BJ (cell line): Measurements from ENCODE around the gene JAG1. TPM values are rescaled to one million over a fixed set of nuclear protein-coding genes. Genes with fewer than 3 reads are reported as not detected.
A peak's percentile ranks its signal among the peaks of the same experiment; 100 is the strongest.

Experiments
- CTCF ChIA-PET: fragments of 350-600 bp; formaldehyde crosslinking; extraction: SDS; loops from one replicate; lab custom pipeline; 2021; ENCODE audit warnings: antibody characterized with exemption, inconsistent platforms; lab: Yijun Ruan, JAX
- POLR2A ChIA-PET: fragments of 300-600 bp; sonication (Branson Sonifier 250); formaldehyde crosslinking; extraction: SDS; loops from one replicate; lab custom pipeline; 2021; ENCODE audit warnings: antibody characterized with exemption; lab: Charles Lee
- DNase-seq: peaks from one replicate; pipeline ENCODE4 v3.0.0-alpha.2; 2011; ENCODE audit warnings: low read depth
- H3K27me3 ChIP-seq: 2 replicates; pipeline ENCODE4 v1.6.0; 2011; ENCODE audit warnings: low read length; ENCODE audit not compliant: control insufficient read depth, insufficient read depth
- H3K36me3 ChIP-seq: 2 replicates; pipeline ENCODE4 v1.5.1; 2011; ENCODE audit warnings: low read length; ENCODE audit not compliant: control insufficient read depth, insufficient read depth
- H3K4me3 ChIP-seq: 2 replicates; pipeline ENCODE4 v1.5.1; 2011; ENCODE audit warnings: low read depth, mild to moderate bottlenecking, control low read depth, low read length
- polyA plus RNA-seq: library from polyadenylated mRNA; depleted of rRNA; stranded (reverse); fragments of >200 nt; gene quantifications from 2 replicates; pipeline ENCODE4 v1.2.3, GENCODE V29; 2011
- TF ChIP-seq, protein P1 (sequence below): IDR thresholded peaks from 2 replicates; pipeline ENCODE4 v1.5.1; 2011; ENCODE audit warnings: low read depth, mild to moderate bottlenecking, control low read depth, inconsistent platforms, low read length, moderate library complexity; ENCODE audit not compliant: insufficient read depth

JAG1 gene
- polyA plus RNA-seq, 1 experiment = 19.9 TPM

DNA sequence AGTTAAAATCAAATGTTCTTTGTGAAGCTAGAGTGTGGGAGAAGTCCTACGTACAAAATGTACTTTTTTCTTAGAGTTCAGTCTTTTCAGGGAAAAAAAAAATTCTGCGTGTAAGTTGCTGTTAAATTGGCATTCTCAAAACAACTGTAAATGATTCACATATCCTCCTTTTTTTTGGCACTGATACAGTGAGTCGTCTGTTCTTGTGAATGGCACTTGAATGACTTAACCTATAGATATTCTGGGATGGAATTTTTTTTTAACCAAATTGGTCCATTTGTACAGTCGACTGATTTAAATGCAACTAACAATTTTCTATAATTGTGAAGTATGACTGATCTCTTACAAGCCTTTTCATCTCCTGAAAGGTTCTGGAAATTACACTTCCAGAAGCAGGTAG is 5.5 kb upstream of the JAG1 start:
- DNase-seq = no peak
- TF ChIP-seq, protein P1, sequence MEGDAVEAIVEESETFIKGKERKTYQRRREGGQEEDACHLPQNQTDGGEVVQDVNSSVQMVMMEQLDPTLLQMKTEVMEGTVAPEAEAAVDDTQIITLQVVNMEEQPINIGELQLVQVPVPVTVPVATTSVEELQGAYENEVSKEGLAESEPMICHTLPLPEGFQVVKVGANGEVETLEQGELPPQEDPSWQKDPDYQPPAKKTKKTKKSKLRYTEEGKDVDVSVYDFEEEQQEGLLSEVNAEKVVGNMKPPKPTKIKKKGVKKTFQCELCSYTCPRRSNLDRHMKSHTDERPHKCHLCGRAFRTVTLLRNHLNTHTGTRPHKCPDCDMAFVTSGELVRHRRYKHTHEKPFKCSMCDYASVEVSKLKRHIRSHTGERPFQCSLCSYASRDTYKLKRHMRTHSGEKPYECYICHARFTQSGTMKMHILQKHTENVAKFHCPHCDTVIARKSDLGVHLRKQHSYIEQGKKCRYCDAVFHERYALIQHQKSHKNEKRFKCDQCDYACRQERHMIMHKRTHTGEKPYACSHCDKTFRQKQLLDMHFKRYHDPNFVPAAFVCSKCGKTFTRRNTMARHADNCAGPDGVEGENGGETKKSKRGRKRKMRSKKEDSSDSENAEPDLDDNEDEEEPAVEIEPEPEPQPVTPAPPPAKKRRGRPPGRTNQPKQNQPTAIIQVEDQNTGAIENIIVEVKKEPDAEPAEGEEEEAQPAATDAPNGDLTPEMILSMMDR = no peak
- 0 out of 2 replicates have a peak, but pooled peaks cover 2% of the 10 kb centered on the region for H3K27me3 ChIP-seq
- H3K36me3 ChIP-seq = no peaks in the 10 kb centered on the region
- ChIA-PET CTCF (interaction anchor here (0.8 to 1.2 kb wide), 2 partner anchors 15 to 19 kb away, joined by 3 read pairs; no protein-coding TSS in a partner anchor), POLR2A (interaction anchor here (0.5 kb wide), 1 partner anchor 553 kb away, joined by 4 read pairs; no protein-coding TSS in a partner anchor)
- no peak overlapping the region for H3K4me3 ChIP-seq

DNA sequence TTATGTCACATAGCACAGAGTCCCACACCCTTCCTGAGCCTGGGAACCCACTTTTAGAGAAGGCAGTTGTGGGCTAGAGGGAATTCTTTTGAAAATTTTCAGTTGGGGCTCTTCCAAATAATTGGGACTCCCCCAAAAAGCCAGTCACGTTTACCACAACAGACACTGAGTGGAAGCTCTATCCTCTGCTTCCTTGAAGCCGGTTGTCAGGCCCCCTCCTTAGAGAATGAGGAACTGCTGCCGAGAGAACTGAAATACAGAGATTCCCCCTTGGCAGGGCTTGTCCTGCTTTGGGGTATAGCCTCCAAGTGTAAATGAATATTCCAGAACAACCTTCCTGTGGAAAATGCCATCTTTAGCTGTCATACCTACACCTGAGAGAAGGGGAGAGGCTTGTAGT is 2.7 kb upstream of the JAG1 start:
- no peak for DNase-seq
- no peaks in the 10 kb centered on the region for H3K36me3 ChIP-seq
- ChIA-PET CTCF (interaction anchor here (0.6 to 3.4 kb wide), 2 partner anchors 11 to 601 kb away, joined by 3 to 17 read pairs; no protein-coding TSS in a partner anchor), POLR2A (no interaction called here)
- H3K27me3 ChIP-seq = 0 out of 2 replicates have a peak, but pooled peaks cover 2% of the 10 kb centered on the region
- no peak overlapping the region for H3K4me3 ChIP-seq
- TF ChIP-seq, protein P1 = no peak

DNA sequence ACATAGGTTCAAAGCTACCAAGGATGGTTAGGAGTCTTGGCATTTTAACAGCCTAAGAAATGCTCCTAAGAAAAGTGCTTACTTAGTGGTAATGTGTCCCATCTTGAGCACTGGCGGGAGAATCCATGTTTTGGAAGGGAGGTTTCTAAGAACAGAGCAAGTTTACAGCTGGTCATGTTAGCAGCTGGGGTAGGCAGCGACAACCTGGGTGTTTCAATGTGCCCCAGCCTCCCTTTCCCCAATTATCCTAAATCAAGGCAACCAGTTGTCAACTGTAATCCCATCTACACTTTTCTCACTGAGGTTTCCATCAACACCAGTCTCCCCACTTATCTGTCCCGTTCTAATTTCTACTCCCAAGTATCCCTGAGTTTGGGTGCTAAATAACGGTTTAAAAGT is 1.6 kb upstream of the JAG1 start:
- CTCF ChIA-PET = interaction anchor here (0.8 to 3.4 kb wide), 11 partner anchors 9 to 870 kb away, joined by 3 to 17 read pairs (median 4); no protein-coding TSS in a partner anchor
- H3K27me3 ChIP-seq = 0 out of 2 replicates have a peak, but pooled peaks cover 2% of the 10 kb centered on the region
- POLR2A ChIA-PET = no interaction called here
- H3K4me3 ChIP-seq = peak overlapping the region; percentile 52; the same call in 1 of the 2 replicates
- TF ChIP-seq, protein P1 = no peak
- no peak for DNase-seq
- no peaks in the 10 kb centered on the region for H3K36me3 ChIP-seq

DNA sequence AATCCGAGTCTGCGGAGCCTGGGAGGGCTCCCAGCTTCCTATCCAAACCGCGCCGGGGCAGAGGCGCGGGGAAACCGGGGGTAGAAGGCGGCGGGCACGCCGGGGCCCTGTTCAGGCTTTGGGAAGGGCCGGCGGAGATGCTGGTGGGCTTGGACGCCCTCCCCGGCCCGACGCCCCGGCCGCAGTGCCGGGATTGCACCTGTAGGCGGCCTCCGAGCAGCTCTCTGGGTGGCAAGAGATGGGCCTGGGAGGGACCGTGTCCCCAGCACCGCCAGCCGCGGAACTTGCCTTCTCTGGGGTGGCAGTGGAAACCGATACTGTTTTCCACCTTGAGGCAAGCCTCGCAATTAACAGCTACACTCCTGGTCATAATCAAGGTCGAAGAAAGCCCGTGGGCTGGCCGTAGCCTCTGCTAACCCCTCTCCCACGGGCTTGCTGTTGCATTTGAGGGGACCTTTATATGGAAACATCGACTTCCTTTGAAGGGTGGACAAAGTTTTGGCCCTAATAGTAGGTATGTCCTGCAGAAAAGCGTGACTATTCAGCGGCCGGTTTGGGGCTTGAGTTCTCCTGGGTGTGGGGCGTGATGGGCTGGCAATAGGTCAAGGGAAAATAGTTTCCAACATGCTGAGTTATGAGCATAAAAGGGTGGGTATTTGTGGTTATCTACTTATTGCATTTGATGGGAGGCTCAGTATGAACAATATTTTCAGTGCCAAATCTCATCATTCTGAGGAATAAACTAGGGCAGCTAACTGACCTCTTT is 1.1 kb upstream of the JAG1 start:
- 0 out of 2 replicates have a peak, but pooled peaks cover 2% of the 10 kb centered on the region for H3K27me3 ChIP-seq
- no peak for DNase-seq
- H3K36me3 ChIP-seq = no peaks in the 10 kb centered on the region
- TF ChIP-seq, protein P1 = peak; percentile 85
- ChIA-PET CTCF (interaction anchor here (0.7 to 3.4 kb wide), 18 partner anchors 10 to 871 kb away, joined by 3 to 17 read pairs (median 3); no protein-coding TSS in a partner anchor), POLR2A (no interaction called here)
- peak overlapping the region; percentile 52 for H3K4me3 ChIP-seq
